Neural progenitor cell (in vitro differentiated cells): Measurements from ENCODE around the gene KRT35.

ENCODE experiments used
- EZH2 ChIP-seq: fragments of 200-600 bp; sonication (generic); IDR thresholded peaks from 2 replicates; pipeline ENCODE4 v1.6.1; 2017; ENCODE audit warnings: antibody characterized with exemption, mild to moderate bottlenecking, moderate library complexity
- TF ChIP-seq, protein P1 (sequence below): fragments of 200-600 bp; sonication (generic); IDR thresholded peaks from 2 replicates; pipeline ENCODE4 v1.5.1; 2017; ENCODE audit warnings: antibody characterized with exemption, mild to moderate bottlenecking

DNA sequence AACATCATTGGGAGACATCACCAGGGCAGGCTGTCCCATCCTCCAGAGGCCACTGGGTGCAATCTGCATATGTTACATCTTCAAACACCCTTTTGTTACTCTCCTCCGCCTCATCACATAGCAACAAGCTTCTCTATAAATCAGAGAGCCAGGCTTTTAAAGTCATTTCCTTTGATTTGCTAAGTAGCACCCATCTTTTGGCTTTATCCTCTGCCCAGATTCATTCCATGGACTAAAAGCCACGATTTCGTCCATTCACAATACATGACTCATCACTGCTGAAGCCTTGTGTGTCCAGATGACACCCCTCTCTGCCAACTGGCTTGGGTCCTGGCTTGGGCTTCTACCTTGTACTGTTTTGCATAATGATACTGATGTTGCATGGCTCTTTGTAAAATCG, 38.2 kb downstream of the KRT35 start:
- TF ChIP-seq EZH2: no peak
- TF ChIP-seq, protein P1, sequence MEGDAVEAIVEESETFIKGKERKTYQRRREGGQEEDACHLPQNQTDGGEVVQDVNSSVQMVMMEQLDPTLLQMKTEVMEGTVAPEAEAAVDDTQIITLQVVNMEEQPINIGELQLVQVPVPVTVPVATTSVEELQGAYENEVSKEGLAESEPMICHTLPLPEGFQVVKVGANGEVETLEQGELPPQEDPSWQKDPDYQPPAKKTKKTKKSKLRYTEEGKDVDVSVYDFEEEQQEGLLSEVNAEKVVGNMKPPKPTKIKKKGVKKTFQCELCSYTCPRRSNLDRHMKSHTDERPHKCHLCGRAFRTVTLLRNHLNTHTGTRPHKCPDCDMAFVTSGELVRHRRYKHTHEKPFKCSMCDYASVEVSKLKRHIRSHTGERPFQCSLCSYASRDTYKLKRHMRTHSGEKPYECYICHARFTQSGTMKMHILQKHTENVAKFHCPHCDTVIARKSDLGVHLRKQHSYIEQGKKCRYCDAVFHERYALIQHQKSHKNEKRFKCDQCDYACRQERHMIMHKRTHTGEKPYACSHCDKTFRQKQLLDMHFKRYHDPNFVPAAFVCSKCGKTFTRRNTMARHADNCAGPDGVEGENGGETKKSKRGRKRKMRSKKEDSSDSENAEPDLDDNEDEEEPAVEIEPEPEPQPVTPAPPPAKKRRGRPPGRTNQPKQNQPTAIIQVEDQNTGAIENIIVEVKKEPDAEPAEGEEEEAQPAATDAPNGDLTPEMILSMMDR: no peak
